DMS114 treated with DMSO at 0.1 percent for 48 hours (cell line): Measurements from ENCODE around the gene NISCH.

ENCODE experiments used
- DNase-seq: peaks from one replicate; lab custom pipeline; 2025; ENCODE audit not compliant: unreplicated experiment; lab: John Stamatoyannopoulos, UW

Gene NISCH

GRCh38 chr3:52470920-52471319, 15.5 kb downstream of the NISCH start:
- DNase-seq, result no peak

GRCh38 chr3:52471371-52472238, 16.2 kb downstream of the NISCH start:
- peak; percentile 9 for DNase-seq

- no peak for DNase-seq
Measured at GRCh38 chr3:52472239-52473000, 17.0 kb downstream of the NISCH start.

- no peak for DNase-seq
Measured at GRCh38 chr3:52473026-52473425, 17.6 kb downstream of the NISCH start.

GRCh38 chr3:52477076-52477795, 21.8 kb downstream of the NISCH start:
- no peak for DNase-seq

- DNase-seq, result no peak
Measured at GRCh38 chr3:52477796-52478095, 22.3 kb downstream of the NISCH start.

GRCh38 chr3:52479037-52479876, 23.9 kb downstream of the NISCH start:
- DNase-seq, result no peak

- no peak for DNase-seq
Measured at GRCh38 chr3:52479877-52480575, 24.6 kb downstream of the NISCH start.

- no peak for DNase-seq
Measured at GRCh38 chr3:52480768-52481715, 25.6 kb downstream of the NISCH start.

- no peak for DNase-seq
Measured at GRCh38 chr3:52481819-52482521, 26.6 kb downstream of the NISCH start.

- no peak for DNase-seq
Measured at GRCh38 chr3:52483081-52483480, 27.7 kb downstream of the NISCH start.

- no peak for DNase-seq
Measured at GRCh38 chr3:52483577-52484381, 28.4 kb downstream of the NISCH start.

- DNase-seq, result no peak
Measured at GRCh38 chr3:52484680-52485461, 29.5 kb downstream of the NISCH start.

- DNase-seq, result no peak
Measured at GRCh38 chr3:52487050-52487787, 31.8 kb downstream of the NISCH start.

- DNase-seq, result no peak
Measured at GRCh38 chr3:52487788-52488691, 32.6 kb downstream of the NISCH start.
